Osteoblast (primary cell): ENCODE measurements around the gene OR5D18. TPM values are rescaled to one million over a fixed set of nuclear protein-coding genes. Genes with fewer than 3 reads are reported as not detected.

Experiments used
- DNase-seq: peaks from one replicate; pipeline ENCODE4 v3.0.0; 2011; ENCODE audit warnings: low spot score, mixed read lengths; ENCODE audit not compliant: insufficient read length; ENCODE audit errors: missing footprints
- H2AFZ ChIP-seq: 2 replicates; pipeline ENCODE4 v1.6.0; 2011; ENCODE audit warnings: mild to moderate bottlenecking, low read length
- H3K27ac ChIP-seq: 2 replicates; pipeline ENCODE4 v1.5.1; 2011; ENCODE audit warnings: mild to moderate bottlenecking, low read depth, low read length, moderate library complexity
- H3K27me3 ChIP-seq: 2 replicates; pipeline ENCODE4 v1.6.0; 2012; ENCODE audit warnings: mild to moderate bottlenecking, control low read depth, inconsistent platforms, low read length, moderate library complexity; ENCODE audit not compliant: insufficient read depth
- H3K36me3 ChIP-seq: 2 replicates; pipeline ENCODE4 v1.5.1; 2011; ENCODE audit warnings: mild to moderate bottlenecking, low read length, control low read depth, moderate library complexity; ENCODE audit not compliant: insufficient read depth
- H3K4me1 ChIP-seq: 2 replicates; pipeline ENCODE4 v1.5.1; 2011; ENCODE audit warnings: mild to moderate bottlenecking, low read length, control low read depth, moderate library complexity; ENCODE audit not compliant: insufficient read depth
- H3K4me2 ChIP-seq: 2 replicates; pipeline ENCODE4 v1.6.0; 2011; ENCODE audit warnings: mild to moderate bottlenecking, low read length; ENCODE audit not compliant: insufficient read depth
- H3K4me3 ChIP-seq: fragments of 200-600 bp; sonication (generic); 3 replicates; pipeline ENCODE4 v1.5.1; 2012; ENCODE audit warnings: mild to moderate bottlenecking, low read length, inconsistent platforms; ENCODE audit not compliant: insufficient read depth
- H3K79me2 ChIP-seq: 2 replicates; pipeline ENCODE4 v1.6.0; 2012; ENCODE audit warnings: mild to moderate bottlenecking, low read length, control low read depth, inconsistent platforms; ENCODE audit not compliant: insufficient read depth
- H3K9me3 ChIP-seq: 2 replicates; pipeline ENCODE4 v1.5.1; 2011; ENCODE audit warnings: low read depth, low read length, control low read depth
- H4K20me1 ChIP-seq: 2 replicates; pipeline ENCODE4 v1.6.0; 2012; ENCODE audit warnings: mild to moderate bottlenecking, low read length, control low read depth; ENCODE audit not compliant: insufficient read depth
- total RNA-seq: library from RNA; depleted of rRNA; stranded (reverse); fragments of >200 nt; gene quantifications from 2 replicates; pipeline ENCODE4 v1.2.3, GENCODE V29; 2012
- TF ChIP-seq, protein P1 (sequence below): IDR thresholded peaks from 2 replicates; pipeline ENCODE4 v1.5.1; 2011; ENCODE audit warnings: mild to moderate bottlenecking, low read depth, low read length, moderate library complexity; ENCODE audit errors: extremely low read depth

OR5D18 gene
- total RNA-seq: not detected in 2 replicates

DNA sequence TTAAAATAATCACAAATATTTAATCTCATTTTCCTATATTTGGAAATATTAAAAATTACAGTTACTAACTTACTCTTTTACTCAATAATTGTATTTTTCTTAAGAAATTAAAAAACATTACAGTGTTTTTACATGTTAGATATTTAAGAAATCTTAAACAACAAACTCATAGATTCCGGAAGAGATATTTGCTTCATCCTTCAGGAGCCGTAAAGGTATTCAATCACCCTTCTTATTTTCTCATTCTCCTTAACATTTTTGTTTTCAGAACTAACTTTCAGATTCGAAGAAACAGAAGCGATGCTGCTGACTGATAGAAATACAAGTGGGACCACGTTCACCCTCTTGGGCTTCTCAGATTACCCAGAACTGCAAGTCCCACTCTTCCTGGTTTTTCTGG, at the start of gene OR5D18:
Gene OR5D18 (plus strand): TSS at position 301 of the 400 bp plus-strand sequence. CDS start 0 bp downstream, at position 301.
- no peak within 1 kb of the TSS for H3K4me3 ChIP-seq
- no peak within 1 kb of the TSS for H3K4me2 ChIP-seq
- H3K36me3 ChIP-seq: no peaks in the 10 kb centered on the region
- peaks cover 4% of the 10 kb centered on the region for H3K9me3 ChIP-seq
- no peaks in the 10 kb centered on the region for H3K27me3 ChIP-seq
- no peak within 1 kb of the TSS for H2AFZ ChIP-seq
- no peak for DNase-seq
- TF ChIP-seq, protein P1, sequence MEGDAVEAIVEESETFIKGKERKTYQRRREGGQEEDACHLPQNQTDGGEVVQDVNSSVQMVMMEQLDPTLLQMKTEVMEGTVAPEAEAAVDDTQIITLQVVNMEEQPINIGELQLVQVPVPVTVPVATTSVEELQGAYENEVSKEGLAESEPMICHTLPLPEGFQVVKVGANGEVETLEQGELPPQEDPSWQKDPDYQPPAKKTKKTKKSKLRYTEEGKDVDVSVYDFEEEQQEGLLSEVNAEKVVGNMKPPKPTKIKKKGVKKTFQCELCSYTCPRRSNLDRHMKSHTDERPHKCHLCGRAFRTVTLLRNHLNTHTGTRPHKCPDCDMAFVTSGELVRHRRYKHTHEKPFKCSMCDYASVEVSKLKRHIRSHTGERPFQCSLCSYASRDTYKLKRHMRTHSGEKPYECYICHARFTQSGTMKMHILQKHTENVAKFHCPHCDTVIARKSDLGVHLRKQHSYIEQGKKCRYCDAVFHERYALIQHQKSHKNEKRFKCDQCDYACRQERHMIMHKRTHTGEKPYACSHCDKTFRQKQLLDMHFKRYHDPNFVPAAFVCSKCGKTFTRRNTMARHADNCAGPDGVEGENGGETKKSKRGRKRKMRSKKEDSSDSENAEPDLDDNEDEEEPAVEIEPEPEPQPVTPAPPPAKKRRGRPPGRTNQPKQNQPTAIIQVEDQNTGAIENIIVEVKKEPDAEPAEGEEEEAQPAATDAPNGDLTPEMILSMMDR: no peak
- no peaks in the 10 kb centered on the region for H4K20me1 ChIP-seq
- H3K27ac ChIP-seq: no peak within 1 kb of the TSS
- no peaks in the 10 kb centered on the region for H3K79me2 ChIP-seq
- no peaks in the 10 kb centered on the region for H3K4me1 ChIP-seq

DNA sequence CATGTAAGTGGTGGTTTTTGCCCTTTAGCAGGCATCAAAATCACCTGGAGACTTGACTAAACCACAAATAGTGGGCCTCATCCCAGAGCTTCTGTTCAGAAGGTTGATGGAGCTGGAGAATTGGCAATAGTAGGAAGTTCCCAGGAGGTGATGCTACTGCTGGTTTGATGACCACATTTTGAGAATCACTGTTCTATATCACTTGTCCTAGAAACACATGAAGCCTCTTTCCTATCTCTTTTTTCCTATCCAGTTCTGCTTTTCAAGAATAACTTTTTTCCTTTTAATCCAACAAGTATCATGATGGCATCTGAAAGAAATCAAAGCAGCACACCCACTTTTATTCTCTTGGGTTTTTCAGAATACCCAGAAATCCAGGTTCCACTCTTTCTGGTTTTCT, 46.3 kb upstream of the OR5D18 start, which contains the start of gene OR5D13:
Gene OR5D13 (plus strand): TSS at position 301 of the 400 bp plus-strand sequence. CDS start 0 bp downstream, at position 301.
- TF ChIP-seq, protein P1: no peak
- Histone ChIP-seq H3K79me2 (no peaks in the 10 kb centered on the region), H3K9me3 (peaks cover 2% of the 10 kb centered on the region), H3K27me3 (no peaks in the 10 kb centered on the region), H2AFZ (no peak within 1 kb of the TSS), H3K4me1 (no peaks in the 10 kb centered on the region), H3K36me3 (no peaks in the 10 kb centered on the region), H3K4me2 (no peak within 1 kb of the TSS), H3K27ac (no peak within 1 kb of the TSS), H4K20me1 (no peaks in the 10 kb centered on the region), H3K4me3 (no peak within 1 kb of the TSS)
- no peak for DNase-seq

DNA sequence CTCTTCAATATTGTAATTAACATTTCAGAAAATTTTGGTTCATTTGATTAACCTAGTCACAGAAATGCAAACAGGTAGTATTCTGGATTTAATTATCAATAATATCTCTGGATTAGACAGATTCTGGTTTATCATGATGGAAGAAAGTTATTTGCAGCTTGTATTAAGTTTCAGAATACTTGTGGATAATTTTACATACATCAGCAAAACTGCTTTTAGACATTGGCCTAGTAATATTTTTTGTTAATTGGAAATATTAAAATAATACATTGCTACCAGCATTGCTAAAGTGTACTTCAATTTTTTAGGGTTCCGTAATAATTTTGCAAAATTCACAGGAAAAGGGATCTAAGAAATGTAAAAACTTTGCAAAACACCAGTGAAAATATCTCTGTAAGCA, 27.8 kb upstream of the OR5D18 start:
- no peaks in the 10 kb centered on the region for H3K79me2 ChIP-seq
- H3K4me1 ChIP-seq: no peaks in the 10 kb centered on the region
- H2AFZ ChIP-seq: no peak overlapping the region
- H3K27ac ChIP-seq: no peak overlapping the region
- H3K27me3 ChIP-seq: no peaks in the 10 kb centered on the region
- no peaks in the 10 kb centered on the region for H3K36me3 ChIP-seq
- H3K4me2 ChIP-seq: no peak overlapping the region
- H3K4me3 ChIP-seq: no peak overlapping the region
- H3K9me3 ChIP-seq: peaks cover 6% of the 10 kb centered on the region
- H4K20me1 ChIP-seq: no peaks in the 10 kb centered on the region
- TF ChIP-seq, protein P1: no peak
- no peak for DNase-seq

DNA sequence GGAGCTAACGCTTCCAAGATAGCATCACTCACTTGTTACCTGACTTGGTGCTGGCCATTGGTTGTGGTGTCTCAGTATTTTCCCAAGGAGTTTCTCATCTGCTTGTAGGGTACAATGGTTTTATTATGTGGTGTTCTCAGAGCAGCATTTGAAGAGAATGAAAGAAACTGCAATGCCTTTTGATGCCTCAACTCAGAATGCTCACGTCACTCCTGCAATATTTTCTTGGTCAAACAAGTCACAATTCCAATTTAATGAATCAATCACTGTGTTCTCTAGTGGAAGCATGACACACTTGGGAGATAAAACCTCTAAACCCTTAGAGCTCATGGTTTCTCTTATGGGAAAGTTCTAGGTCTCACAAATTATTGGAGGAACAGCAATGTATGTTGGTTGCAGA, 26.1 kb upstream of the OR5D18 start:
- TF ChIP-seq, protein P1: no peak
- no peaks in the 10 kb centered on the region for H4K20me1 ChIP-seq
- no peaks in the 10 kb centered on the region for H3K36me3 ChIP-seq
- no peak for DNase-seq
- H3K4me1 ChIP-seq: no peaks in the 10 kb centered on the region
- H2AFZ ChIP-seq: no peak overlapping the region
- no peak overlapping the region for H3K27ac ChIP-seq
- H3K9me3 ChIP-seq: peaks cover 6% of the 10 kb centered on the region
- H3K27me3 ChIP-seq: no peaks in the 10 kb centered on the region
- H3K4me2 ChIP-seq: no peak overlapping the region
- H3K79me2 ChIP-seq: no peaks in the 10 kb centered on the region
- no peak overlapping the region for H3K4me3 ChIP-seq
